HG03045 (cell line): Measurements from ENCODE around the gene PHPT1.
"Not testable (repeated sequence)": the region's sequence is repeated elsewhere in the genome, so short reads cannot be mapped to it uniquely, and the experiment has no call there.

ENCODE experiments used
- ATAC-seq: cut with Tn5 transposase; IDR thresholded peaks from one replicate; pipeline ENCODE4 v1.9.1; 2021; ENCODE audit warnings: mild to moderate bottlenecking, moderate library complexity; ENCODE audit not compliant: unreplicated experiment

PHPT1 gene

GRCh38 chr9:136858452-136858843 is 9.2 kb downstream of the PHPT1 start:
- ATAC-seq: no peak

- no peak for ATAC-seq
Measured at GRCh38 chr9:136858844-136859757, 9.9 kb downstream of the PHPT1 start.

GRCh38 chr9:136860529-136860928 is 11.3 kb downstream of the PHPT1 start:
- no peak for ATAC-seq

- ATAC-seq: no peak
Measured at GRCh38 chr9:136860933-136861873, 12.0 kb downstream of the PHPT1 start.

GRCh38 chr9:136861874-136862457 is 12.8 kb downstream of the PHPT1 start:
- no peak for ATAC-seq

- ATAC-seq: no peak
Measured at GRCh38 chr9:136862849-136863622, 13.8 kb downstream of the PHPT1 start.

GRCh38 chr9:136863623-136864273 is 14.5 kb downstream of the PHPT1 start:
- ATAC-seq: no peak

GRCh38 chr9:136865041-136865767 is 16.0 kb downstream of the PHPT1 start:
- no peak for ATAC-seq

GRCh38 chr9:136865768-136866103 is 16.5 kb downstream of the PHPT1 start:
- ATAC-seq: no peak

- ATAC-seq: not testable (repeated sequence)
Measured at GRCh38 chr9:136866898-136867421, 17.8 kb downstream of the PHPT1 start.

GRCh38 chr9:136867480-136867879 is 18.3 kb downstream of the PHPT1 start:
- ATAC-seq: no peak

GRCh38 chr9:136867917-136868316 is 18.7 kb downstream of the PHPT1 start:
- ATAC-seq: no peak

- ATAC-seq: no peak
Measured at GRCh38 chr9:136868644-136869043, 19.4 kb downstream of the PHPT1 start.

GRCh38 chr9:136869611-136870010 is 20.4 kb downstream of the PHPT1 start:
- ATAC-seq: not testable (repeated sequence)

GRCh38 chr9:136875155-136875554 is 25.9 kb downstream of the PHPT1 start:
- no peak for ATAC-seq

- ATAC-seq: no peak
Measured at GRCh38 chr9:136876476-136876875, 27.3 kb downstream of the PHPT1 start.

- no peak for ATAC-seq
Measured at GRCh38 chr9:136880651-136881050, 31.4 kb downstream of the PHPT1 start.

- no peak for ATAC-seq
Measured at GRCh38 chr9:136881691-136882108, 32.5 kb downstream of the PHPT1 start.
